ENCODE measurements around the gene MCIDAS. TPM values are rescaled to one million over a fixed set of nuclear protein-coding genes. Genes with fewer than 3 reads are reported as not detected.
A peak's percentile ranks its signal among the peaks of the same experiment; 100 is the strongest.

The MCIDAS gene
- total and polyA plus RNA-seq, 2 of the 13 experiments (the other 11 are each of a cell fraction or from before 2014, with no cell fraction given) = not detected

- TF ChIP-seq MTF2 (CRISPR knock-in tag; IDR thresholded peaks at IDR 0.05; ENCODE audit: borderline replicate concordance) (peak; percentile 58; the same call in 1 of the 2 replicates), ZSCAN25 (CRISPR knock-in tag; IDR thresholded peaks at IDR 0.05) (no peak), MYC (CRISPR knock-in tag; IDR thresholded peaks at IDR 0.05; ENCODE audit: borderline replicate concordance) (peak; percentile 53), NPAS2 (CRISPR knock-in tag; IDR thresholded peaks at IDR 0.05; ENCODE audit: borderline replicate concordance) (no peak), SAP130 (CRISPR knock-in tag; IDR thresholded peaks at IDR 0.05; ENCODE audit: low read depth) (no peak), ZNF414 (CRISPR knock-in tag; IDR thresholded peaks at IDR 0.05) (peak; percentile 34; the same call in 1 of the 2 replicates)
These were observed 835 bp downstream of the MCIDAS start (continued) for GRCh38 chr5:55226027-55226933.

GRCh38 chr5:55225346-55225745 is 1.8 kb downstream of the MCIDAS start:
- CTCF ChIA-PET (ENCODE audit: low intra/inter-chr PET ratio, low total read pairs) = interaction anchor here (1.2 to 1.9 kb wide), 2 partner anchors 53 to 466 kb away, joined by 3 to 5 read pairs; no protein-coding TSS in a partner anchor
- no TSS peak for BruUV-seq (replicated peaks)

More at GRCh38 chr5:55225346-55225745, 1.8 kb downstream of the MCIDAS start:
- Histone ChIP-seq H3K27me3 (ENCODE audit: control insufficient read depth in 1 of 2, insufficient read depth in 2 of 2, low read length in 2 of 2) (peaks cover 1 to 51% of the 10 kb centered on the region in 2 experiments), H3K4me3 (replicated peaks in 1 of 3; ENCODE audit: insufficient read depth in 1 of 3, low read depth in 2 of 3, low read length in 3 of 3) (no peak overlapping the region), H3K27ac (ENCODE audit: extremely low read length, insufficient read depth, low read length) (no peak overlapping the region), H3K36me3 (replicated peaks in 1 of 2; ENCODE audit: control insufficient read depth in 1 of 2, insufficient read depth in 2 of 2, low read length in 2 of 2) (no peaks in the 10 kb centered on the region), H3K4me1 (ENCODE audit: insufficient read depth, low read length) (no peaks in the 10 kb centered on the region; the same call in 1 of the 2 replicates), H3K9ac (ENCODE audit: insufficient read depth, low read depth, low read length) (no peak overlapping the region), H3K79me2 (ENCODE audit: insufficient read depth, low read length) (no peaks in the 10 kb centered on the region), H4K20me1 (ENCODE audit: insufficient read depth, low read length) (no peaks in the 10 kb centered on the region), H3K9me3 (ENCODE audit: low read length) (no peaks in the 10 kb centered on the region), H3K4me2 (ENCODE audit: low read depth, low read length) (no peak overlapping the region), H2AFZ (ENCODE audit: low read length) (no peak overlapping the region)
- ATAC-seq (no peak), FAIRE-seq (no peak), DNase-seq (ENCODE audit: low spot score) (no peak)
- TF ChIP-seq ZFP62 (CRISPR knock-in tag; IDR thresholded peaks at IDR 0.05) = no peak
- no peak for TF ChIP-seq ONECUT2 (CRISPR knock-in tag; IDR thresholded peaks at IDR 0.05)
- no peak for TF ChIP-seq RCOR2 (CRISPR knock-in tag; IDR thresholded peaks at IDR 0.05)
- no peak for TF ChIP-seq ZNF780A (CRISPR knock-in tag; IDR thresholded peaks at IDR 0.05)
- intact Hi-C loops (cut with micrococcal nuclease; ENCODE audit: unreplicated experiment) (loop anchor here (5.0 kb wide), 2 partner anchors 38 to 467 kb away; no protein-coding TSS in a partner anchor), in situ Hi-C loops (cut with HindIII; ENCODE audit: extremely low pct_ligation_motif_present, low pct_unique_long_range_greater_than_20kb) (no loop called here)
- POLR2A ChIA-PET = no interaction called here
